Stimulated activated CD4-positive, alpha-beta T cell treated with anti-CD3 and anti-CD28 coated beads, Interleukin-4, amount 100 ng/mL, for 4 hours (primary cell): ENCODE results near the gene PRDX3.

Experiments used
- DNase-seq, 2 experiments: peaks; one replicate each; pipeline ENCODE4 v3.0.0-alpha.2; 2020

PRDX3 gene

GRCh38 chr10:119119400-119119799 lies 59.2 kb downstream of the PRDX3 start:
- no peak for DNase-seq

- no peak for DNase-seq
These were observed 60.4 kb downstream of the PRDX3 start for GRCh38 chr10:119118231-119118630.
